Naive thymus-derived CD8-positive, alpha-beta T cell (primary cell): ENCODE measurements around the gene PDLIM4. TPM values are rescaled to one million over a fixed set of nuclear protein-coding genes. Genes with fewer than 3 reads are reported as not detected.

Experiments used
- ATAC-seq, 2 donors: fragments of 150-1000 bp; cut with Tn5 transposase in 1 of 2; sonication (Bioruptor Pico), chemical (Tn5 transposase) in 1 of 2; 1 replicate in 1 of 2; 2 replicates in 1 of 2; pipeline ENCODE4 v1.10.0; 2021; ENCODE audit warnings: mild to moderate bottlenecking in 2 of 2, moderate library complexity in 2 of 2
- POLR2A ChIA-PET: fragments of 350-600 bp; sonication (Branson Sonifier 250); formaldehyde crosslinking; loops from one replicate; lab custom pipeline; 2021; ENCODE audit warnings: antibody characterized with exemption; lab: Charles Lee
- DNase-seq, 10 donors: peaks; one replicate each; pipeline versions ENCODE4 v3.0.0 to v3.0.0-alpha.2; 2020 to 2022
- H3K27ac Mint-ChIP-seq, 10 donors: one replicate each; pipeline ENCODE4 v1.8.0; 2020 to 2022; ENCODE audit warnings: mild to moderate bottlenecking in 10 of 10, mixed read lengths in 10 of 10, moderate library complexity in 4 of 10, inconsistent platforms in 1 of 10
- H3K27me3 Mint-ChIP-seq, 5 donors: one replicate each; pipeline ENCODE4 v1.8.0; 2021 to 2022; ENCODE audit warnings: mixed read lengths in 5 of 5
- H3K36me3 Mint-ChIP-seq, 3 donors: one replicate each; pipeline ENCODE4 v1.8.0; 2020 to 2022; ENCODE audit warnings: mixed read lengths in 3 of 3, mild to moderate bottlenecking in 2 of 3, inconsistent platforms in 1 of 3
- H3K4me1 Mint-ChIP-seq, 4 donors: one replicate each; pipeline ENCODE4 v1.8.0; 2021 to 2022; ENCODE audit warnings: mixed read lengths in 4 of 4
- H3K4me3 Mint-ChIP-seq, 10 donors: one replicate each; pipeline ENCODE4 v1.8.0; 2020 to 2022; ENCODE audit warnings: mild to moderate bottlenecking in 10 of 10, mixed read lengths in 10 of 10, moderate library complexity in 6 of 10, inconsistent platforms in 1 of 10
- H3K9me3 Mint-ChIP-seq, 9 donors: one replicate each; pipeline ENCODE4 v1.8.0; 2020 to 2022; ENCODE audit warnings: mixed read lengths in 9 of 9, mild to moderate bottlenecking in 3 of 9, inconsistent platforms in 1 of 9, moderate library complexity in 1 of 9
- polyA plus RNA-seq, 3 donors: library from polyadenylated mRNA; unstranded; fragments of 300-500 nt; fragmentation: Illumina TruSeq; gene quantifications; one replicate each; pipeline ENCODE4 v1.2.3, GENCODE V29; 2021
- total RNA-seq, 8 experiments: library from RNA in 2 of 8; stranded (reverse) in 2 of 8; gene quantifications; one replicate each; pipeline ENCODE4 v1.2.3 and lab custom pipeline; 2021 to 2026

PDLIM4 gene
- total and polyA plus RNA-seq, 5 experiments from 2014 or later = not detected

- Mint-ChIP-seq H3K9me3 (peaks cover 11 to 66% (median 38%) of the 10 kb centered on the region in 9 donors), H3K4me1 (peaks cover 0 to 1% (median 0%) of the 10 kb centered on the region in 4 donors), H3K27me3 (peaks cover 2 to 26% (median 8%) of the 10 kb centered on the region in 5 donors), H3K36me3 (peaks cover 4 to 50% (median 24%) of the 10 kb centered on the region in 3 donors), H3K27ac (no peak overlapping the region), H3K4me3 (no peak overlapping the region)
- POLR2A ChIA-PET = no interaction called here
- ATAC-seq = no peak
- DNase-seq = peak in 1 of 10 donors; percentile 35
Observed at GRCh38 chr5:132243366-132243977, 14.0 kb upstream of the PDLIM4 start.

DNA sequence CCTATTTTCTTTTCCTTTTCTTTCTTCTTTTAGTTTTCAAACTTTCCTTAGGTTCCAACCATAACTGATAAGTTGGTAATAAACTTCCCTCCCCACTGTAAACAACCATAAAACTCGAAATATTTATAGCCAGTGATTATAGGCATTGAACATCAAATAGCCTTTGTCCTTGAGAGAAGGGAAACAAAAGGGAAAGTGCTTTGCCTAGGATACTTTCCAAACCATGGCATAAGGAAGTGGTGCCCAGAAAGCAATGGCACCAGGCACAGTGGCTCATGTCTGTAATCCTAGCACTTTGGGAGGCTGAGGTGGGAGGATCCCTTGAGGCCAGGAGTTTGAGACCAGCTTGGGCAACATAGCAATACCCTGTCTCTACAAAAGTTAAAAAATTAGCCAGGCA lies 11.9 kb upstream of the PDLIM4 start:
- POLR2A ChIA-PET = no interaction called here
- peaks cover 11 to 65% (median 38%) of the 10 kb centered on the region in 9 donors for H3K9me3 Mint-ChIP-seq
- H3K36me3 Mint-ChIP-seq = peaks cover 4 to 50% (median 24%) of the 10 kb centered on the region in 3 donors

GRCh38 chr5:132246806-132247205 lies 10.7 kb upstream of the PDLIM4 start:
- H3K4me3 Mint-ChIP-seq = no peak overlapping the region
- H3K4me1 Mint-ChIP-seq = peaks cover 0 to 1% (median 0%) of the 10 kb centered on the region in 4 donors
- peaks cover 11 to 53% (median 31%) of the 10 kb centered on the region in 9 donors for H3K9me3 Mint-ChIP-seq
- POLR2A ChIA-PET = no interaction called here
- H3K27me3 Mint-ChIP-seq = peaks cover 0 to 21% (median 8%) of the 10 kb centered on the region in 5 donors
- H3K27ac Mint-ChIP-seq = no peak overlapping the region
- ATAC-seq (no peak), DNase-seq (no peak)
- peaks cover 4 to 41% (median 24%) of the 10 kb centered on the region in 3 donors for H3K36me3 Mint-ChIP-seq

More for the DNA sequence above, 11.9 kb upstream of the PDLIM4 start:
- Mint-ChIP-seq H3K27me3 (peaks cover 2 to 21% (median 8%) of the 10 kb centered on the region in 5 donors), H3K27ac (no peak overlapping the region), H3K4me3 (no peak overlapping the region), H3K4me1 (peaks cover 0 to 1% (median 0%) of the 10 kb centered on the region in 4 donors)
- ATAC-seq = no peak
- no peak for DNase-seq

DNA sequence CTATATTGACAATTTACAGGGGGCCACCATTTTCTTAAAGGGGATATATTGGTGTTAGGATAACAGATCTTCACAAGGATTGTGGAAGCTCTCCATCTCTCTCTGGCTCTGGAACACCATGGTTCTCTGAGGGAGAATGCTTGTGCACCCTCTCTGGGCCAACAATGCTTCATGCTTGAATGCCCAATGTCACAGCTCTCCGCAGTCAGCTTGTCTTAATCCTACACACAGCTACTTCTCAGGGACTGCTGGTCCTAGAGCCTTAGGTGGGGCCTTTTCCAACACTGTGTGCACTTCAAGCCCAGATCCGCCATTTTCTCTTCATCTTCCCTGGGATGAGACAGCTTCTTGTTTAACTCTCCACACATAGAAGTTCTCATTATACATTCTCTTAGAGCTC lies 6.9 kb upstream of the PDLIM4 start:
- POLR2A ChIA-PET = no interaction called here
- ATAC-seq (no peak), DNase-seq (peak in 1 of 10 donors; percentile 26)
- Mint-ChIP-seq H3K36me3 (peaks cover 0 to 9% (median 8%) of the 10 kb centered on the region in 3 donors), H3K4me1 (peaks cover 0 to 1% (median 0%) of the 10 kb centered on the region in 4 donors), H3K9me3 (peaks cover 2 to 18% (median 14%) of the 10 kb centered on the region in 9 donors), H3K27me3 (peaks cover 0 to 11% (median 4%) of the 10 kb centered on the region in 5 donors), H3K4me3 (no peak overlapping the region), H3K27ac (peak overlapping the region in 1 of 10 donors; percentile 37)

DNA sequence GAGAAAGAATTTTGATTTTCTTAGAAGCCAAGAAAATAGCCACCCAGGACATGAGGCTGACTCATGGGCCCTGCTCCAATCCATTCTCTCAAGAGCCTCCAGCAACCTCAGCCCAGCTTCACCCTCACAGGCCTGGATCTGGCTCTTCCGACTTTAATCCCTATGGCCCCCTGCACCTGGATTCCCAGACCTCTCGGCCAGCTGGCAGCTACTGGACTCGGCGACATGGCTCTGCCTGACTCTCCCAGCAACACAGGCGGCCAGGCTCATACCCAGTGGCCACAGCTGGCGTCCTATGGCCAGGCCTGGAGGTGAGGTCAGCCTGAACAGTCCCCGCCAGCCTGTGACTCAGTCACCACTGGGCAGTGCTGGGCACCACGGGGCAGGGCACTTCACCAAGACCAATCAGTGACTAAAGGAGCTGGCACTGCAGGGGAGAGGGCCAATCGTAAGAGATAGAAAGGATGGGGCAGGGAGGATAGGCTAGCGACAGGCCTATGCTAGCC lies 6.2 kb upstream of the PDLIM4 start:
- Mint-ChIP-seq H3K27ac (peak overlapping the region in 1 of 10 donors; percentile 41), H3K9me3 (peaks cover 2 to 10% (median 7%) of the 10 kb centered on the region in 9 donors), H3K36me3 (peaks cover 0 to 4% (median 3%) of the 10 kb centered on the region in 3 donors), H3K27me3 (peaks cover under 1 to 18% (median 9%) of the 10 kb centered on the region in 5 donors), H3K4me1 (peaks cover 0 to 1% (median under 1%) of the 10 kb centered on the region in 4 donors), H3K4me3 (no peak overlapping the region)
- ATAC-seq = no peak
- DNase-seq = peak in 1 of 10 donors; percentile 23
- POLR2A ChIA-PET = no interaction called here

- ATAC-seq = no peak
- no peak overlapping the region for H3K27ac Mint-ChIP-seq
- POLR2A ChIA-PET = no interaction called here
- peak in 1 of 10 donors; percentile 24 for DNase-seq
- peaks cover 6 to 30% (median 14%) of the 10 kb centered on the region in 5 donors for H3K27me3 Mint-ChIP-seq
- no peaks in the 10 kb centered on the region for H3K36me3 Mint-ChIP-seq
- peaks cover 0 to 5% (median 4%) of the 10 kb centered on the region in 4 donors for H3K4me1 Mint-ChIP-seq
- peaks cover 0 to 2% (median 0%) of the 10 kb centered on the region in 9 donors for H3K9me3 Mint-ChIP-seq
- no peak overlapping the region for H3K4me3 Mint-ChIP-seq
Observed at GRCh38 chr5:132253008-132253441, 4.5 kb upstream of the PDLIM4 start.

GRCh38 chr5:132253452-132254320 lies 3.8 kb upstream of the PDLIM4 start:
- no peak for ATAC-seq
- Mint-ChIP-seq H3K4me3 (no peak overlapping the region), H3K27ac (no peak overlapping the region), H3K36me3 (no peaks in the 10 kb centered on the region), H3K4me1 (peaks cover 0 to 5% (median 4%) of the 10 kb centered on the region in 4 donors), H3K9me3 (no peaks in the 10 kb centered on the region), H3K27me3 (peaks cover 6 to 35% (median 14%) of the 10 kb centered on the region in 5 donors)
- POLR2A ChIA-PET = no interaction called here
- peak in 1 of 10 donors; percentile 53 for DNase-seq

- POLR2A ChIA-PET = no interaction called here
- H3K27ac Mint-ChIP-seq = no peak overlapping the region
Observed at GRCh38 chr5:132254321-132254977, 3.0 kb upstream of the PDLIM4 start.

DNA sequence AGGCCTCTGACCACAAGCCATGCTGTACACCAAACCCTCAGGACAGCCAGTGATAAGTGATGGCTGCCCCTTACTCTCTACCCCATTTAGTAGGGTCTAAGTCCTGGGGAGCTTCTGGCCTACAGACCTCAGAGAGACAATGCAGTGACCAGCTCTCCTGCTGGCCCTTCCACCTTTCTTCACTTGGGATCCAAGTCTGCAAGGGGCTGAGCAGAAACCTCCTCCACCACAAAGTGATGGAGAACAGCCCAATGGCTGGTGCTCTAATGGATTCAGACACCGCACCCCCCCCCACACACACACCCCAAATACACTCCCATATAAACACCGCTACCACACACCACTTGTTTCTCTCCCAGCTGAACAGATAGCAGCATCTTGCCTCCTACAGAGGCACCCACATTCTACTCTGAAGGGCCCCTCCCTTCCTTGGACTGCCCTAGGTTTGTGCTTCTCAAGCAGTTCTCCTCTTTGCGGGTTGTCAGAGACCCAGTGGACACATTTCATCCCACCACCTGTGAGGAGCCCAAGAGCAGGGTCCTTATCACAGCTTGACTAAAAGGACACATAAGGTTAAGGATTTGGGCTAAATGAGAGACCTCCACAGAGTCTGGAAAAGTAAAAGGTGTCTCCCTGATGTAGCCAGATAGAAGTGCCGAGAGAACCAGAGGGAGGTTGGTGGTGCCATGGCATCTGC lies 1.3 kb upstream of the PDLIM4 start:
- no peak overlapping the region for H3K27ac Mint-ChIP-seq
- H3K4me3 Mint-ChIP-seq = peak overlapping the region in 7 of 10 donors; percentile 20 to 82 (median 40)
- POLR2A ChIA-PET = no interaction called here
- DNase-seq (peak in 1 of 10 donors; percentile 24), ATAC-seq (no peak)
- peaks cover 12 to 14% (median 13%) of the 10 kb centered on the region in 4 donors for H3K4me1 Mint-ChIP-seq
- H3K9me3 Mint-ChIP-seq = no peaks in the 10 kb centered on the region
- H3K27me3 Mint-ChIP-seq = peaks cover 6 to 35% (median 18%) of the 10 kb centered on the region in 5 donors
- H3K36me3 Mint-ChIP-seq = no peaks in the 10 kb centered on the region

More at GRCh38 chr5:132254321-132254977, 3.0 kb upstream of the PDLIM4 start:
- H3K27me3 Mint-ChIP-seq = peaks cover 6 to 35% (median 14%) of the 10 kb centered on the region in 5 donors
- ATAC-seq = no peak
- no peaks in the 10 kb centered on the region for H3K36me3 Mint-ChIP-seq
- DNase-seq = peak in 1 of 10 donors; percentile 38
- H3K4me1 Mint-ChIP-seq = peaks cover 0 to 5% (median 4%) of the 10 kb centered on the region in 4 donors
- no peak overlapping the region for H3K4me3 Mint-ChIP-seq
- no peaks in the 10 kb centered on the region for H3K9me3 Mint-ChIP-seq

DNA sequence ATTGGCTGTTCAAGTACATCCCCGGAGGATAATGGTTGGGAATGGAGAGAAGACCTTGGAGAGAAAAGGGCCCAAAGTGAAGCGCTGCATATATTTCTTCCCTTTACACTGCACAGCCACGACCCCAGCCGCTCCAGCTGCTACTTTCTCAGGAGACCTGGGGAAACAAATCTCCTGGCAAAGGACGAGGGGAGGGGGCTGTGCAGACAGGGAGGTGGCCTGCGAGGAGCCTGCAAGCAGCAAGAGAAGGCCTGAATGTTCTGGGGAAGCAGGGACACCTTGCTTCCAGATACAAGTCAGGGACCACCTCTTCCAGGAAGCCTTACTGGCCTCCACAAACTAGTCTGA lies 739 bp upstream of the PDLIM4 start:
- Mint-ChIP-seq H3K27ac (no peak overlapping the region), H3K27me3 (peaks cover 6 to 35% (median 18%) of the 10 kb centered on the region in 5 donors), H3K36me3 (no peaks in the 10 kb centered on the region), H3K9me3 (no peaks in the 10 kb centered on the region), H3K4me3 (peak overlapping the region in 7 of 10 donors; percentile 20 to 82 (median 40)), H3K4me1 (peaks cover 12 to 14% (median 13%) of the 10 kb centered on the region in 4 donors)
- DNase-seq = no peak
- POLR2A ChIA-PET = no interaction called here
- ATAC-seq = no peak

DNA sequence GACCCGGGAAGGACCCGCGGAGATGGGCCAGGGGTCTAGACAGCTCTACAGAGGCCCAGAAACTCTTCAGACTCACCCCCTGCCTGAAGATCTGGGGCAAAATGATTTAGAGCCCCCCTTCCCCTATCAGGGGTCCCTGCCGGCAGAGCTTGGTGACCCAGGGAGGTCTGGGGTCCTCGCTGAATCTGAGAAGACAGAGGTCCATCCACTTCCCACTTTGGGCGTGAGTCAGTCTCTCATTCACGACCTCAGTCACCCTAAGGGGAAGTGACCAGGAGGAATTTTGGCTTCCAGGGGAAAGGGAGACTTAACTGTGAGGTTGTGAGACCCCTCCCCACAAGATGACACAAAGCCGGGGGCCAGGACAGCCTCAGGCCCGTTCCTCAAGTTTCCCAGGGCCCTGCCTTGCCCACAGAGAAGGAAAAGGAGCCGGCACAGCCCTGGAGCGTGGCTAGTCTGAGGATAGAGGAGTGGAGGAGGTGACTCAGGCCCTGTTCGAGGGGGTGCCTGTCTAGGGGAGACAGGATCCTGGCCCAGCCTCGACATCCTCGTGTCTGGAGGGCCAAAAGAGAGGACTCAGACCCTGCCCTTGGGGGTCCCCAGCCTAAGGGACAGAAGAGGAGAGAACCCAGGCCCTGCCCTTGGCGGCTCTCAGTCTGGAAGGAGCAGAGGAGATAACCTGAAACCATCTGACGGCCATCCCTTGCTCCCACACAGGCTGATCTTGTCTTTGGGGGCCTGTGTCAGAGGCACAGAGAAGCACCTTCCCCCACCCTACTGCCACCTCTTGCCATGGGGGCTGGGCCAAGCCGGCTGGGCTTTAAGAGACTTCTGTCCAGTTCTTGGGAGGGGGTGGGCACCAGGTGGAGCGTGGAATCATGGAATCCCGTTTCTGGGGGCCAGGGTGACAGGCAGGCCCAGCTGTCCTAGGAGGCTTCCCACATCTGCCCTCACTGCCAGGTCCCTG lies 889 bp downstream of the PDLIM4 start:
- no peak for DNase-seq
- Mint-ChIP-seq H3K9me3 (no peaks in the 10 kb centered on the region), H3K4me1 (peaks cover 12 to 14% (median 13%) of the 10 kb centered on the region in 4 donors), H3K27ac (no peak overlapping the region), H3K27me3 (peaks cover 6 to 35% (median 18%) of the 10 kb centered on the region in 5 donors), H3K36me3 (no peaks in the 10 kb centered on the region), H3K4me3 (peak overlapping the region in 3 of 10 donors; percentile 41 to 56 (median 45))
- POLR2A ChIA-PET = no interaction called here
- ATAC-seq = no peak
